ENCODE results near the gene ETF1. TPM values are rescaled to one million over a fixed set of nuclear protein-coding genes. Genes with fewer than 3 reads are reported as not detected.

ETF1 gene
- total RNA-seq, 2 donors from 2014 or later, result 58.0 to 64.1 TPM

DNA sequence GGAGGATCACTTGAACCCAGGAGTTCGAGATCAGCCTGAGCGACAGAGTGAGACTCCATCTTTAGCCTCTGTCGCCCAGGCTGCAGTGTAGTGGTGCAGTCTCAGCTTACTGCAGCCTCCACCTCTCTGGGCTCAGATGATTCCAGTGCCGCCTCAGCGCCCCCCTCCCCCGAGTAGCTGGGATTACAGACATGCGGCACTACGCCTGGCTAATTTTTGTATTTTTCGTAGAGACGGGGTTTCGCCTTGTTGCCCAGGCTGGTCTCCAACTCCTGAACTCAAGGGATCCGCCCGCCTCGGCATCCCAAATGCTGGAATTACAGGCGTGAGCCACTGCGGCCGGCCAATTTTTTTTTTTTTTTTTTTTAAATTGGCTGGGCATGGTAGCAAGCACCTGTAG, 34.4 kb upstream of the ETF1 start:
- intact Hi-C loops (cut with DNase I), result loop anchor here (5.0 kb wide), 1 partner anchor 685 kb away; no protein-coding TSS in a partner anchor

DNA sequence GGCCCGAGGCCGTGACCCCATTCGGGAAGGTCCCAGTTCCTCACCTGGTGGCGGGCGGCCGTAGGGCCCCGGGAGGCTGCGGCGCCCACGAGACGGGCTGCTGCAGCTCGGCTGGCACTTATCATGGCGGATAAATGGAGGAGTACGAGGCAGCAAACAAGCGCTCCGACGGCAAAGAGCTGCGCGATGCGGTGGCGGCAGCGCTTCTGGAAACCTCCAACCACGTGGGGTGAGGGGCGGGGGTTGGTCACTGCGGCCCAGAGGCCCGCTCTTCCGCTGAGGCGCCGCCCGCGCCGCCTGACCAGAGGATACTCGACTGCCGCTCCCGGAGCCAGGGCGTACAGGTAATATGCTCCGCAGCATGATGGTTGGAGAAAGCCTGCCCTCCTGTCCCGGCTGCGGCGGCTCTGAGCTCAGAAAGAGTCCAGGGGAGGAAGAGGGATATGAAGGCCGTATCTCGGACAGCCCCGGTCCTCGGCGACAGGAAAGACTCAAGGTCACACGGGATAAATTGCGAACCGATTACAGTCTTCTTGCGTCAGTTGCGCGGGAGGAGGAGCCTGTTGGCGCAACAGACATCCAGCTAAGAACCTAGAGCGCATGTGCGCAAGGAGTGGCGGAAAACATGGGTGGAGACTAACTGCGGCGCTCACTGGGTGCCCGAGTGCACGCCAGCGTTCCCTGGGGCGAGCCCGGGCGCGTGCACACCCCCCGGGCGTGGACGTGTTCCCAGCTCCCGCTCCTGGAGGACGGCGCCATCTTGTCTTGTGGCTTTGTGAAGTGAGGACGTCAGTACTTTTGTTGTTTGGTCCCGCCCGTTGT, 32.4 kb upstream of the ETF1 start, which contains the start of gene HSPA9:
HSPA9 (minus strand) TSS at position 208 of the 822 bp plus-strand sequence; CDS start at position 125, 83 bp downstream.
- no peaks in the 10 kb centered on the region for H3K9me3 ChIP-seq
- TF ChIP-seq POLR2A (IDR thresholded peaks at IDR 0.05) (peak; percentile 85), POLR2AphosphoS5 (IDR thresholded peaks at IDR 0.05) (peak; percentile 97)
- TF ChIP-seq, protein P1, sequence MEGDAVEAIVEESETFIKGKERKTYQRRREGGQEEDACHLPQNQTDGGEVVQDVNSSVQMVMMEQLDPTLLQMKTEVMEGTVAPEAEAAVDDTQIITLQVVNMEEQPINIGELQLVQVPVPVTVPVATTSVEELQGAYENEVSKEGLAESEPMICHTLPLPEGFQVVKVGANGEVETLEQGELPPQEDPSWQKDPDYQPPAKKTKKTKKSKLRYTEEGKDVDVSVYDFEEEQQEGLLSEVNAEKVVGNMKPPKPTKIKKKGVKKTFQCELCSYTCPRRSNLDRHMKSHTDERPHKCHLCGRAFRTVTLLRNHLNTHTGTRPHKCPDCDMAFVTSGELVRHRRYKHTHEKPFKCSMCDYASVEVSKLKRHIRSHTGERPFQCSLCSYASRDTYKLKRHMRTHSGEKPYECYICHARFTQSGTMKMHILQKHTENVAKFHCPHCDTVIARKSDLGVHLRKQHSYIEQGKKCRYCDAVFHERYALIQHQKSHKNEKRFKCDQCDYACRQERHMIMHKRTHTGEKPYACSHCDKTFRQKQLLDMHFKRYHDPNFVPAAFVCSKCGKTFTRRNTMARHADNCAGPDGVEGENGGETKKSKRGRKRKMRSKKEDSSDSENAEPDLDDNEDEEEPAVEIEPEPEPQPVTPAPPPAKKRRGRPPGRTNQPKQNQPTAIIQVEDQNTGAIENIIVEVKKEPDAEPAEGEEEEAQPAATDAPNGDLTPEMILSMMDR (IDR thresholded peaks at IDR 0.05), result peak in 2 of 4 experiments; percentile 42 to 45
- peaks cover 0 to 9% of the 10 kb centered on the region in 2 donors for H3K36me3 ChIP-seq
- intact Hi-C loops (cut with DNase I), result loop anchor here (5.0 kb wide), 1 partner anchor 687 kb away; no protein-coding TSS in a partner anchor
- no peaks in the 10 kb centered on the region for H3K27me3 ChIP-seq (replicated peaks; ENCODE audit: insufficient read depth)
- WGBS, result 0% methylated on average over 71 of the region's 73 CpGs
- peak; percentile 98 for DNase-seq (ENCODE audit: low spot score)
- H3K4me1 ChIP-seq (replicated peaks), result no peaks in the 10 kb centered on the region
- peak within 1 kb of the TSS; percentile 81 to 96 for H3K4me3 ChIP-seq
- peak within 1 kb of the TSS; percentile 97 to 99 for H3K27ac ChIP-seq

More for the DNA sequence above, 34.4 kb upstream of the ETF1 start:
- no peak for DNase-seq (ENCODE audit: low spot score)
- H3K4me3 ChIP-seq, result no peak overlapping the region
- WGBS, result 94% methylated on average over 17 of the region's 17 CpGs
- H3K9me3 ChIP-seq, result no peaks in the 10 kb centered on the region
- no peaks in the 10 kb centered on the region for H3K27me3 ChIP-seq (replicated peaks; ENCODE audit: insufficient read depth)
- no peaks in the 10 kb centered on the region for H3K36me3 ChIP-seq
- H3K27ac ChIP-seq, result no peak overlapping the region
- no peaks in the 10 kb centered on the region for H3K4me1 ChIP-seq (replicated peaks)
- TF ChIP-seq, protein P1 (IDR thresholded peaks at IDR 0.05), result no peak
- TF ChIP-seq POLR2A (IDR thresholded peaks at IDR 0.05), result no peak
- no peak for TF ChIP-seq POLR2AphosphoS5 (IDR thresholded peaks at IDR 0.05)

DNA sequence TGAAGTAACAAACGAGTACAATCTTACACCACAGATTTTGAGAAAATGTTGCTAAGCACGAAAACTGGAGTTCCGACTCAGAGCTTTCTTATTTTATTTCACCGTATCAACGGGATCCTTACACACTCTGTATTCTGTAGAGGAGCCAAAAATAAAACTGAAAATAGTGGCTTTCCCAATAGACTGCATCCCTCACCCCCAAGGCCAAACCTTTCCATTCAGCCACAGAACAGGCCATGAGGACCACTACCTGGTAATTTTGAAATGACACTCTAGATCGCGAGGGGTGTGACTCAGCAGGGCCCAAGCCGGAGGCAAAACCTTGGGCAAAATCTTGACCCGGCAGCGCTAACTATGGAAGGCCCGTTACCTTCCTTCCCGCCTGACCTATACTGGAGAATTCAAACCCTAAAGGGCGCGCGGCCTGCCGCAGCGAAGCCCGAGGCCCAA, 31.7 kb upstream of the ETF1 start:
- peak overlapping the region; percentile 97 to 99 for H3K27ac ChIP-seq
- no peaks in the 10 kb centered on the region for H3K27me3 ChIP-seq (replicated peaks; ENCODE audit: insufficient read depth)
- TF ChIP-seq POLR2AphosphoS5 (IDR thresholded peaks at IDR 0.05) (no peak), POLR2A (IDR thresholded peaks at IDR 0.05) (no peak)
- TF ChIP-seq, protein P1 (IDR thresholded peaks at IDR 0.05), result no peak
- no peaks in the 10 kb centered on the region for H3K9me3 ChIP-seq
- peak overlapping the region; percentile 81 to 96 for H3K4me3 ChIP-seq
- no peak for DNase-seq (ENCODE audit: low spot score)
- WGBS, result under 1% methylated on average over 18 of the region's 18 CpGs
- intact Hi-C loops (cut with DNase I), result loop anchor here (5.0 kb wide), 1 partner anchor 688 kb away; no protein-coding TSS in a partner anchor
- H3K36me3 ChIP-seq, result peaks cover 0 to 15% of the 10 kb centered on the region in 2 donors
- H3K4me1 ChIP-seq (replicated peaks), result no peaks in the 10 kb centered on the region

DNA sequence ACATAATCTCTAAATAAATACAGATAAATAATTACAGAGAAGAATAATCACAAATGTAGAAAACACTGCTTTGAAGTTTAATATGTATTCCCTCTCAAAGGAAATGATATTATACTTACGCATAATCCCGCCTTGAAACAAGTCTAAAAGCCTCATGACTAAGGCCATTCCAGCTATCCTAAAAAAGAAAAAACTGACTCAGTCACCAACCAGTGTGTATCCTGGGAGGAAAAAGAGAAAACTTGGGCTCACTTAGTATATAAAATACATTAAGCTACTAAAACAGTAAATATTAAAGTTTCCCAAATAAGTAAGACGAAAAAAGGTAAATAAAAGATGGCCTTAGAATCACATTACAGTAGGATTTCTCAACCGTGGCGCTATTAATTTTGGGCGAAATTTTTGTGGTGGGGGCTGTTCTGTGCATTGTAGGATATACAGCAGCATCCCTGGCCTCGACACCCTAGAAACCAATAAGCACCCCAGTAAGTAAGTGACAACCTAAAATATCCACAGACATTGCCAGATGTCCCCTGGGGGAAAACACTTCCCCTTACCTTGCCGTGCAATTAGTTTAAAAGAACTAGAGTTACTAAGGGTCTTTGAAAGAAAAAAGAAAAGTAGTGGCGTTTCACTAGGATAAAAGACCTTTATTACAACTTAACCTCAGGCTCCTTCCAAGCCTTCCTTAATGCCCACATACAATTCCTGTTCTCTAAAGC, 31.1 kb upstream of the ETF1 start:
- no peaks in the 10 kb centered on the region for H3K27me3 ChIP-seq (replicated peaks; ENCODE audit: insufficient read depth)
- TF ChIP-seq POLR2A (IDR thresholded peaks at IDR 0.05) (no peak), POLR2AphosphoS5 (IDR thresholded peaks at IDR 0.05) (no peak)
- TF ChIP-seq, protein P1 (IDR thresholded peaks at IDR 0.05), result no peak
- H3K9me3 ChIP-seq, result no peaks in the 10 kb centered on the region
- WGBS, result 36% methylated on average over 9 of the region's 9 CpGs
- DNase-seq (ENCODE audit: low spot score), result no peak
- peaks cover 0 to 17% of the 10 kb centered on the region in 2 donors for H3K36me3 ChIP-seq
- intact Hi-C loops (cut with DNase I), result no loop called here
- H3K27ac ChIP-seq, result peak overlapping the region; percentile 97 to 99
- H3K4me1 ChIP-seq (replicated peaks), result no peaks in the 10 kb centered on the region
- H3K4me3 ChIP-seq, result peak overlapping the region; percentile 81 to 96
